SK-N-SH treated with all-trans-retinoic acid at 6 μM for 48 hours (cell line): ENCODE results near the gene ADD1.

Experiments used
- ATAC-seq: fragments of 200-7000 bp; cut with Tn5 transposase; 3 replicates; pipeline ENCODE4 v1.9.1; 2020; ENCODE audit warnings: mild to moderate bottlenecking, moderate library complexity
- ARNTL ChIP-seq: fragments of 450-650 bp; formaldehyde crosslinking; IDR thresholded peaks from 2 replicates; pipeline ENCODE4 v1.5.0; 2020; ENCODE audit warnings: low read depth, mild to moderate bottlenecking, moderate library complexity, borderline replicate concordance
- BACH2 ChIP-seq: fragments of 250-450 bp; sonication (Bioruptor Pico); IDR thresholded peaks from 2 replicates; pipeline ENCODE4 v1.9.0; 2021; ENCODE audit warnings: mild to moderate bottlenecking, borderline replicate concordance
- CSDC2 ChIP-seq: fragments of 250-450 bp; sonication (Bioruptor Pico); IDR thresholded peaks from 2 replicates; pipeline ENCODE4 v1.5.0; 2020; ENCODE audit warnings: mild to moderate bottlenecking, moderate library complexity
- ESRRG ChIP-seq: fragments of 250-450 bp; sonication (Bioruptor Pico); IDR thresholded peaks from 2 replicates; pipeline ENCODE4 v1.6.1; 2021; ENCODE audit warnings: mild to moderate bottlenecking
- GLIS3 ChIP-seq: fragments of 250-450 bp; sonication (Bioruptor Pico); IDR thresholded peaks from 2 replicates; pipeline ENCODE4 v1.5.0; 2020; ENCODE audit warnings: mild to moderate bottlenecking, moderate library complexity
- ISL1 ChIP-seq: fragments of 250-450 bp; sonication (Bioruptor Pico); IDR thresholded peaks from 2 replicates; pipeline ENCODE4 v2.1.2; 2022; ENCODE audit warnings: mild to moderate bottlenecking, moderate library complexity
- OSR1 ChIP-seq: fragments of 250-450 bp; sonication (Bioruptor Pico); IDR thresholded peaks from 2 replicates; pipeline ENCODE4 v1.8.0; 2022; ENCODE audit warnings: moderate library complexity, mild to moderate bottlenecking, inconsistent platforms
- PPARA ChIP-seq: fragments of 250-450 bp; sonication (Bioruptor Pico); IDR thresholded peaks from 2 replicates; pipeline ENCODE4 v1.5.0; 2020; ENCODE audit warnings: mild to moderate bottlenecking, borderline replicate concordance
- RARB ChIP-seq: fragments of 250-450 bp; sonication (Bioruptor Pico); IDR thresholded peaks from 2 replicates; pipeline ENCODE4 v1.8.0; 2021; ENCODE audit warnings: mild to moderate bottlenecking, moderate library complexity
- SNAI2 ChIP-seq: fragments of 250-450 bp; sonication (Bioruptor Pico); IDR thresholded peaks from 2 replicates; pipeline ENCODE4 v1.5.0; 2020; ENCODE audit warnings: mild to moderate bottlenecking, moderate library complexity
- TCF4 ChIP-seq: fragments of 250-450 bp; sonication (Bioruptor Pico); IDR thresholded peaks from 2 replicates; pipeline ENCODE4 v1.8.0; 2021; ENCODE audit warnings: mild to moderate bottlenecking, moderate library complexity, borderline replicate concordance
- TOX ChIP-seq: fragments of 250-450 bp; sonication (Bioruptor Pico); IDR thresholded peaks from 2 replicates; pipeline ENCODE4 v1.8.0; 2021; ENCODE audit warnings: mild to moderate bottlenecking, moderate library complexity, borderline replicate concordance
- ZC3H10 ChIP-seq: fragments of 250-450 bp; sonication (Bioruptor Pico); IDR thresholded peaks from 2 replicates; pipeline ENCODE4 v1.5.1; 2021; ENCODE audit warnings: mild to moderate bottlenecking, moderate library complexity
- ZFP3 ChIP-seq: fragments of 250-450 bp; sonication (Bioruptor Pico); IDR thresholded peaks from 2 replicates; pipeline ENCODE4 v1.5.0; 2020; ENCODE audit warnings: mild to moderate bottlenecking, moderate library complexity
- ZFP30 ChIP-seq: fragments of 450-650 bp; formaldehyde crosslinking; IDR thresholded peaks from 2 replicates; pipeline ENCODE4 v1.5.0; 2022; ENCODE audit warnings: mild to moderate bottlenecking, moderate library complexity
- ZNF565 ChIP-seq: fragments of 450-650 bp; formaldehyde crosslinking; conservative IDR thresholded peaks from 2 replicates; pipeline ENCODE4 v1.5.0; 2020; ENCODE audit warnings: low read depth, mild to moderate bottlenecking, moderate library complexity
- ZNF8 ChIP-seq: fragments of 450-650 bp; formaldehyde crosslinking; IDR thresholded peaks from 2 replicates; pipeline ENCODE4 v1.5.0; 2020; ENCODE audit warnings: mild to moderate bottlenecking, moderate library complexity
- TF ChIP-seq, protein P1 (sequence below): fragments of 250-450 bp; sonication (Bioruptor Pico); IDR thresholded peaks from 2 replicates; pipeline ENCODE4 v1.5.1; 2020; ENCODE audit warnings: low read depth, mild to moderate bottlenecking, moderate library complexity
- TF ChIP-seq, protein P2 (sequence below): fragments of 250-450 bp; sonication (Bioruptor Pico); IDR thresholded peaks from 2 replicates; pipeline ENCODE4 v1.8.0; 2020; ENCODE audit warnings: mild to moderate bottlenecking, moderate library complexity, borderline replicate concordance
- TF ChIP-seq, protein P3 (sequence below): fragments of 250-450 bp; sonication (Bioruptor Pico); IDR thresholded peaks from 2 replicates; pipeline ENCODE4 v1.5.1; 2021; ENCODE audit warnings: mild to moderate bottlenecking, moderate library complexity
- TF ChIP-seq, protein P4 (sequence below): fragments of 250-450 bp; sonication (Bioruptor Pico); IDR thresholded peaks from 2 replicates; pipeline ENCODE4 v1.5.0; 2020; ENCODE audit warnings: mild to moderate bottlenecking, moderate library complexity
- TF ChIP-seq, protein P5 (sequence below): fragments of 250-450 bp; sonication (Bioruptor Pico); IDR thresholded peaks from 2 replicates; pipeline ENCODE4 v1.8.0; 2021; ENCODE audit warnings: low read depth, mild to moderate bottlenecking, moderate library complexity, borderline replicate concordance

Gene ADD1

DNA sequence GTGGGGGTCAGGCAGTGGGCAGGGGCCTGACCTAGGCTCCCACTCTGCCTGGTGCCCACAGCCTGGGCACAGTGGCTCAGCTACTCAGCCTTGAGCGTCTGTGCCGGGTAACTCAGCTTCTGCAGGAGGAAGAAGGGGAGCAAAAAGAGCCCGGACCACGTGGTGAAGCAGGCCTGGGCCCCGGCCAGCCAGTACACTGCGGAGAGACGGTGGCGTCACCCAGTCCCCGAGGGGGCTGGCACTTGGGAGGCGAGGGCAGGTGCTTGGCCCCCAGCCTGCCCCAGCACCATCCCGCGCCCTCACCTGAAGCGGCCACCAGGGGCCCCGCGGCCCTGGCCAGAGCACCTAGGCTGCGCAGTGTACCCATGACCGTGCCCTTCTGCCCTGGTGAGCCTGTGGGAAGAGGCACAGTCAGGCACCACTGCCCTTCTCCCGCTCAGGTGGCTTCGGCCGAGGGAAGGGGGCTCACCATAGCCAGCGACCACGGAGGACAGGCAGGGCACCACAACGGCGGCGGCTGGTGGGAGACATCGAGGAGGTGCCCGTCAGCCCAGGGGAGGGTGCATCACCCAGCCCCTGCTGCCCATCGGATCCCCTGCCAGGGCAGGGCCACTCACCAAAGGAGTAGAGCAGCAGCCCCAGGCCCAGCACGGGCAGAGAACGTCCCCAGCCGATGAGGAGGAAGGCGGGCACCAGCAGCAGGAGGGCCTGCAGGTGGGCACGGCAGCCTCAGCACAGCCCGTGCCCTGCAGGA lies 87.3 kb downstream of the ADD1 start:
- ATAC-seq = no peak
- no peak for TF ChIP-seq BACH2 (CRISPR knock-in tag)
- TF ChIP-seq, protein P1, sequence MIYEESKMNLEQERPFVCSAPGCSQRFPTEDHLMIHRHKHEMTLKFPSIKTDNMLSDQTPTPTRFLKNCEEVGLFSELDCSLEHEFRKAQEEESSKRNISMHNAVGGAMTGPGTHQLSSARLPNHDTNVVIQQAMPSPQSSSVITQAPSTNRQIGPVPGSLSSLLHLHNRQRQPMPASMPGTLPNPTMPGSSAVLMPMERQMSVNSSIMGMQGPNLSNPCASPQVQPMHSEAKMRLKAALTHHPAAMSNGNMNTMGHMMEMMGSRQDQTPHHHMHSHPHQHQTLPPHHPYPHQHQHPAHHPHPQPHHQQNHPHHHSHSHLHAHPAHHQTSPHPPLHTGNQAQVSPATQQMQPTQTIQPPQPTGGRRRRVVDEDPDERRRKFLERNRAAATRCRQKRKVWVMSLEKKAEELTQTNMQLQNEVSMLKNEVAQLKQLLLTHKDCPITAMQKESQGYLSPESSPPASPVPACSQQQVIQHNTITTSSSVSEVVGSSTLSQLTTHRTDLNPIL (CRISPR knock-in tag) = no peak
- TF ChIP-seq, protein P2, sequence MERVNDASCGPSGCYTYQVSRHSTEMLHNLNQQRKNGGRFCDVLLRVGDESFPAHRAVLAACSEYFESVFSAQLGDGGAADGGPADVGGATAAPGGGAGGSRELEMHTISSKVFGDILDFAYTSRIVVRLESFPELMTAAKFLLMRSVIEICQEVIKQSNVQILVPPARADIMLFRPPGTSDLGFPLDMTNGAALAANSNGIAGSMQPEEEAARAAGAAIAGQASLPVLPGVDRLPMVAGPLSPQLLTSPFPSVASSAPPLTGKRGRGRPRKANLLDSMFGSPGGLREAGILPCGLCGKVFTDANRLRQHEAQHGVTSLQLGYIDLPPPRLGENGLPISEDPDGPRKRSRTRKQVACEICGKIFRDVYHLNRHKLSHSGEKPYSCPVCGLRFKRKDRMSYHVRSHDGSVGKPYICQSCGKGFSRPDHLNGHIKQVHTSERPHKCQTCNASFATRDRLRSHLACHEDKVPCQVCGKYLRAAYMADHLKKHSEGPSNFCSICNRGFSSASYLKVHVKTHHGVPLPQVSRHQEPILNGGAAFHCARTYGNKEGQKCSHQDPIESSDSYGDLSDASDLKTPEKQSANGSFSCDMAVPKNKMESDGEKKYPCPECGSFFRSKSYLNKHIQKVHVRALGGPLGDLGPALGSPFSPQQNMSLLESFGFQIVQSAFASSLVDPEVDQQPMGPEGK (CRISPR knock-in tag) = no peak
- TF ChIP-seq, protein P3, sequence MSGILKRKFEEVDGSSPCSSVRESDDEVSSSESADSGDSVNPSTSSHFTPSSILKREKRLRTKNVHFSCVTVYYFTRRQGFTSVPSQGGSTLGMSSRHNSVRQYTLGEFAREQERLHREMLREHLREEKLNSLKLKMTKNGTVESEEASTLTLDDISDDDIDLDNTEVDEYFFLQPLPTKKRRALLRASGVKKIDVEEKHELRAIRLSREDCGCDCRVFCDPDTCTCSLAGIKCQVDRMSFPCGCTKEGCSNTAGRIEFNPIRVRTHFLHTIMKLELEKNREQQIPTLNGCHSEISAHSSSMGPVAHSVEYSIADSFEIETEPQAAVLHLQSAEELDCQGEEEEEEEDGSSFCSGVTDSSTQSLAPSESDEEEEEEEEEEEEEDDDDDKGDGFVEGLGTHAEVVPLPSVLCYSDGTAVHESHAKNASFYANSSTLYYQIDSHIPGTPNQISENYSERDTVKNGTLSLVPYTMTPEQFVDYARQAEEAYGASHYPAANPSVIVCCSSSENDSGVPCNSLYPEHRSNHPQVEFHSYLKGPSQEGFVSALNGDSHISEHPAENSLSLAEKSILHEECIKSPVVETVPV (CRISPR knock-in tag) = no peak
- TF ChIP-seq RARB = no peak
- TF ChIP-seq ESRRG = no peak
- TF ChIP-seq ISL1 (CRISPR knock-in tag) = no peak
- no peak for TF ChIP-seq SNAI2 (CRISPR knock-in tag)
- TF ChIP-seq ZC3H10 (CRISPR knock-in tag) = no peak
- TF ChIP-seq ARNTL (CRISPR knock-in tag) = no peak
- TF ChIP-seq ZFP30 (CRISPR knock-in tag) = no peak
- no peak for TF ChIP-seq ZNF8
- TF ChIP-seq, protein P4, sequence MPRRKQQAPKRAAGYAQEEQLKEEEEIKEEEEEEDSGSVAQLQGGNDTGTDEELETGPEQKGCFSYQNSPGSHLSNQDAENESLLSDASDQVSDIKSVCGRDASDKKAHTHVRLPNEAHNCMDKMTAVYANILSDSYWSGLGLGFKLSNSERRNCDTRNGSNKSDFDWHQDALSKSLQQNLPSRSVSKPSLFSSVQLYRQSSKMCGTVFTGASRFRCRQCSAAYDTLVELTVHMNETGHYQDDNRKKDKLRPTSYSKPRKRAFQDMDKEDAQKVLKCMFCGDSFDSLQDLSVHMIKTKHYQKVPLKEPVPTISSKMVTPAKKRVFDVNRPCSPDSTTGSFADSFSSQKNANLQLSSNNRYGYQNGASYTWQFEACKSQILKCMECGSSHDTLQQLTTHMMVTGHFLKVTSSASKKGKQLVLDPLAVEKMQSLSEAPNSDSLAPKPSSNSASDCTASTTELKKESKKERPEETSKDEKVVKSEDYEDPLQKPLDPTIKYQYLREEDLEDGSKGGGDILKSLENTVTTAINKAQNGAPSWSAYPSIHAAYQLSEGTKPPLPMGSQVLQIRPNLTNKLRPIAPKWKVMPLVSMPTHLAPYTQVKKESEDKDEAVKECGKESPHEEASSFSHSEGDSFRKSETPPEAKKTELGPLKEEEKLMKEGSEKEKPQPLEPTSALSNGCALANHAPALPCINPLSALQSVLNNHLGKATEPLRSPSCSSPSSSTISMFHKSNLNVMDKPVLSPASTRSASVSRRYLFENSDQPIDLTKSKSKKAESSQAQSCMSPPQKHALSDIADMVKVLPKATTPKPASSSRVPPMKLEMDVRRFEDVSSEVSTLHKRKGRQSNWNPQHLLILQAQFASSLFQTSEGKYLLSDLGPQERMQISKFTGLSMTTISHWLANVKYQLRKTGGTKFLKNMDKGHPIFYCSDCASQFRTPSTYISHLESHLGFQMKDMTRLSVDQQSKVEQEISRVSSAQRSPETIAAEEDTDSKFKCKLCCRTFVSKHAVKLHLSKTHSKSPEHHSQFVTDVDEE (CRISPR knock-in tag) = no peak
- TF ChIP-seq GLIS3 (CRISPR knock-in tag) = no peak
- no peak for TF ChIP-seq CSDC2 (CRISPR knock-in tag)
- no peak for TF ChIP-seq ZNF565 (CRISPR knock-in tag)
- TF ChIP-seq TOX (CRISPR knock-in tag) = no peak
- no peak for TF ChIP-seq ZFP3 (CRISPR knock-in tag)
- TF ChIP-seq TCF4 (CRISPR knock-in tag) = no peak
- TF ChIP-seq, all 23 proteins: peak for 0

DNA sequence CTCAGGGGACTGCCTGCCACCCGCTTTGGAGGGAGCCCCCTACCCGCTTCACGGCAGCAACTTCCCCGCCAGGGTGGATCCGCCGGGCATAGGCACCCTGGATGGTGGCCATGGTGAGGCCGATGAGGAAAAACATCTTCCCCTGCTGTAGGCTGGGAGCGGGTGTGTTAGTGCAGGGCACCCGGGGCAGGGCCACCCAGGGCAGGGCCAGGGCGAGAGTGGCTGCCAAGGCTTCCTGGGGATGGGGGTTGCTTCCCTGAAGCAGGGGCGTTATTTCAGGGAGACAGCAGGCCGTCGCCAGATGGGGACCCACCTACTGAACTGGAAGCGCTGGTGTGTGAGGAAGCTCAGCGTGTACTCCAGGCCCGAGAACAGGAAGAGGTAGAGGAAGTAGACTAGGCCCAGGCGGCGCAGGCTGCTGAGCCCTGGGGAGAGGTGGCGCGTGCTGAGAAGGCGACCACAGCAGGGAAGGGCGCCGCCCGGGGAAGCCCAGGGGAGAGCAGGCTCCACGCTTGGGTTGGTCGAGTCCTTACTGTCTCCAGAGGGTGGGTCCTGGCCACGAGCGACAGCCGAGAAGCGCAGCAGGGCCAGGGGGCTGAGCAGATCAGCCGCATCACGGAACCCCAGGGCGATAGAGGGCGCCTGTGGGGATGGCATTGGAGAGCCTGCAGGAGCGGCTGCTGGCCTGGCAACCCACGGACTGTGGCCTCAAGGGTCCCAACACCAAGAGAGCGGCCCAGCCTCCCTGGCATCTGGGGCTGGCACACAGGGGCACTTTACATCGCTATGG lies 88.1 kb downstream of the ADD1 start:
- no peak for ATAC-seq
- TF ChIP-seq, protein P2 (CRISPR knock-in tag) = no peak
- TF ChIP-seq PPARA (CRISPR knock-in tag) (no peak), ARNTL (CRISPR knock-in tag) (no peak), OSR1 (CRISPR knock-in tag) (no peak), RARB (no peak), GLIS3 (CRISPR knock-in tag) (no peak), TOX (CRISPR knock-in tag) (no peak)
- TF ChIP-seq, protein P1 (CRISPR knock-in tag) = no peak
- TF ChIP-seq, protein P4 (CRISPR knock-in tag) = no peak
- TF ChIP-seq, protein P5, sequence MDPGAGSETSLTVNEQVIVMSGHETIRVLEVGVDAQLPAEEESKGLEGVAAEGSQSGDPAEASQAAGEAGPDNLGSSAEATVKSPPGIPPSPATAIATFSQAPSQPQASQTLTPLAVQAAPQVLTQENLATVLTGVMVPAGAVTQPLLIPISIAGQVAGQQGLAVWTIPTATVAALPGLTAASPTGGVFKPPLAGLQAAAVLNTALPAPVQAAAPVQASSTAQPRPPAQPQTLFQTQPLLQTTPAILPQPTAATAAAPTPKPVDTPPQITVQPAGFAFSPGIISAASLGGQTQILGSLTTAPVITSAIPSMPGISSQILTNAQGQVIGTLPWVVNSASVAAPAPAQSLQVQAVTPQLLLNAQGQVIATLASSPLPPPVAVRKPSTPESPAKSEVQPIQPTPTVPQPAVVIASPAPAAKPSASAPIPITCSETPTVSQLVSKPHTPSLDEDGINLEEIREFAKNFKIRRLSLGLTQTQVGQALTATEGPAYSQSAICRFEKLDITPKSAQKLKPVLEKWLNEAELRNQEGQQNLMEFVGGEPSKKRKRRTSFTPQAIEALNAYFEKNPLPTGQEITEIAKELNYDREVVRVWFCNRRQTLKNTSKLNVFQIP (CRISPR knock-in tag) = no peak
